GM21723 (cell line): ENCODE results near the gene NEB.
"Not testable (repeated sequence)": the region's sequence is repeated elsewhere in the genome, so short reads cannot be mapped to it uniquely, and the experiment has no call there.

ENCODE experiments used
- ATAC-seq: cut with Tn5 transposase; IDR thresholded peaks from one replicate; pipeline ENCODE4 v1.9.1; 2021; ENCODE audit warnings: mild to moderate bottlenecking, moderate library complexity; ENCODE audit not compliant: unreplicated experiment

Gene NEB

DNA sequence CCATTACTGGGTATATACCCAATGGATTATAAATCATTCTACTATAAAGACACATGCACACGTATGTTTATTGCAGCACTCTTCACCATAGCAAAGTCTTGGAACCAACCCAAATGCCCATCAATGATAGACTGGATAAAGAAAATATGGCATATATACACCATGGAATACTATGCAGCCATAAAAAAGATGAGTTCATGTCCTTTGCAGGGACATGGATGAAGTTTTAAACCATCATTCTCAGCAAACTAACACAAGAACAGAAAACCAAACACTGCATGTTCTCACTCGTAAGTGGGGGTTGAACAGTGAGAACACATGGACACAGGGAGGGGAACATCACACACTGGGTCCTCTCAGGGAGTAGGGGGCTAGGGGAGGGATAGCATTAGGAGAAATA lies 174.8 kb downstream of the NEB start:
- not testable (repeated sequence) for ATAC-seq

DNA sequence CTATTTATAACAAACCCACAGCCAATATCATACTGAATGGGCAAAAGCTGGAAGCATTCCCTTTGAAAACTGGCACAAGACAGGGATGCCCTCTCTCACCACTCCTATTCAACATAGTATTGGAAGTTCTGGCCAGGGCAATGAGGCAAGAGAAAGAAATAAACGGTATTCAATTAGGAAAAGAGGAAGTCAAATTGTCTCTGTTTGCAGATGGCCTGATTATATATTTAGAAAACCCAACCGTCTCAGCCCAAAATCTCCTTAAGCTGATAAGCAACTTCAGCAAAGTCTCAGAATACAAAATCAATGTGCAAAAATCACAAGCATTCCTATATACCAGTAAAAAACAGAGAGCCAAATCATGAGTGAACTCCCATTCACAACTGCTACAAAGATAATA lies 176.4 kb downstream of the NEB start:
- not testable (repeated sequence) for ATAC-seq

DNA sequence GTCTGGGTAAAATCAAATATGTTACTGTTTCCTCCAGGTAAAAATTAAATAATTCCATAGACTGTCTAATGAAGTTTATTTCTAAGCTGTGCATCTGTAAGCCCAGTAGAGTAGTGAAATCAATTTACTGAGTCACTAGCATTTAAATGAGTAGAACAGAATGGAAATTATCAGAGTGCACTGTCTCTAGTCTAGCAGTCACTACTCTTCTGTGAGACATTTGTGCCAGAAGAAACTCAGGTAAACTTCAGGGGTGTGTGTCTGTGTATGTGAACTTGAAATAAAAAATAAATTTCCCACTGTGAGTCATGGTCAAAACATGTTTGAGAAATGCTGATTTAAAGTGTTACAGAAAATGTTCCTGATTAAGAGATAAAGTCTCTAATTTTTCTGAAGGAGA lies 178.2 kb downstream of the NEB start:
- no peak for ATAC-seq

DNA sequence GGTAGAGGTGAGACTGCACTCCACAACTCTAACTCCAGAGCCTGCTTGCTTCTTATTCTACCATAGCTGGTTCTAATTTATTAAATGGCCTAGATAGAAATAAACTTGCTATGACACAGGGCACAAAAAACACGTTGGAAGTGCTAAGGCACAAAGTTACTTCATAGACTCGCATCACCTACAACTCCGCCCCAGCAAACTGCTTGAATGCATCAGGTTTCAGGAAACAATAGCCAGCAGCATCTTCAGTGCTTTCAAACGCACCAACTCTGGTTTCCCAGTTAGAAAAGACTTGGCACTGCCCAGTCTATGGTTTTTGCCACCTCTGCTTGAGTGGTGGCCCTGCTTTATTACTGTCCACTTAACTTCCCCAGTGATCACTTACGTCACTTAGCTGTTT lies 182.0 kb downstream of the NEB start:
- no peak for ATAC-seq

GRCh38 chr2:151551556-151551955 lies 182.7 kb downstream of the NEB start:
- no peak for ATAC-seq

GRCh38 chr2:151549191-151549590 lies 185.1 kb downstream of the NEB start:
- ATAC-seq = no peak

DNA sequence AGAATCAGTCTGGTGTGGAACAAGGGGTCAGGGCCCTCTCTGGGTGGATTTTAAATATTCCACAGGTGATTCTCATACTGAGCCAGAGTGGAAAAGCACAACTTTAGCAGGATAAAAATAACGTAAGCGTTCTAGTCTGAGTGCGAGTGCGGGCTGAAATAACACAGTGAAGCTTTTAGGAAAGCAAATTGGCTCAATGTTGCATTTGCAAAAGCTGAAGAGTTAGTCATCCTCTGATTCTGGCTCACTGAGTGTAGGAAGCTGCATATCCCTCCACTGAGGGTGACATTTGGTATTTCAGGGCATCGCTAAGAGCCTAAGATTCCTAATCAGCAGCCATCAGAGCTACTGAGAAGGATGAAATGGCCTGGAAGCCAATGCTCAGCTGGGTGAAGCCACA lies 189.8 kb downstream of the NEB start:
- ATAC-seq = no peak

- no peak for ATAC-seq
These were observed 190.4 kb downstream of the NEB start for GRCh38 chr2:151543876-151544275.

DNA sequence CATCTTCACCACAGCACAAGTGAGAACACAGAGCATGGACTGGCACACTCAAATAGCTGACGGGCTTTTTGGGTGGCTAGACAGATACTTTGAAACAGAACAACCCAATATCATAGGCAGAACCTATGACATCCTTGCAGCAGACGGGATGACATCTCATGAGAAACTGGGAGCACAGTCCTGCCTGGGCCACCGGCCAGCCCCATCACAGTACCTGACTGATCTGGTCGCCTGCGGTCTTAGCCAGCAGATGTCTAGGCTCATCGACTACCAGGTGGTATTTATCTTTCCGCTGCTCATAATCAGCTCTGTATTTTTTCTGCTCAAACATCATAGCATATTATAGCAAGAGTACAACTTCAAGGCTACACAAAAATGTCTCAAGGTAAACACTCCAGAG lies 200.3 kb downstream of the NEB start:
- ATAC-seq = no peak

GRCh38 chr2:151533127-151533526 lies 201.1 kb downstream of the NEB start:
- ATAC-seq = no peak

DNA sequence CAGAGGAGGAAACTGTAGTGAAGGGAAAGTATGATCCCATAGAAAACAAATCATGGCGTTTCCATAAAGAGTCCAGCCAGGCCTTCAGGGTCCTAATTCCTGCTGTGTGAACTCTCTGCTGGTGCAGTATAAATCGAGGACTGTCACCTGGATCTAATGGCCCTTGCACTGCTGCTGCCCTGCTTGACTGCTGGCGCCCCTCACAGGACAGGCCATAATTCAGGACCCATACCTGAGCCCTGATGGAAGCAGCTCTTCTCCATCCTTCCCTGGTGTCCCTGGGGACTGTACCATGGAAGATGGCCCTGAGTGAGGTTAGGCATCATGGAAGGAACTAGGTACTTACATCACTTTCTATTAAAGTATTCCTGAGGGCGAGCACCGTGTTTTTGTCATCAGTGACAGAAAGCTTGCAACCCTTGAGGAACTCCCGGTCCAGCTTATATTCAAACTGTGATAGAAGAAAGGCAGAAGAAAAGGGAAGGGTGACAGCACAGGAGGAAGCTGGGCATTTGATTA lies 207.6 kb downstream of the NEB start:
- no peak for ATAC-seq

DNA sequence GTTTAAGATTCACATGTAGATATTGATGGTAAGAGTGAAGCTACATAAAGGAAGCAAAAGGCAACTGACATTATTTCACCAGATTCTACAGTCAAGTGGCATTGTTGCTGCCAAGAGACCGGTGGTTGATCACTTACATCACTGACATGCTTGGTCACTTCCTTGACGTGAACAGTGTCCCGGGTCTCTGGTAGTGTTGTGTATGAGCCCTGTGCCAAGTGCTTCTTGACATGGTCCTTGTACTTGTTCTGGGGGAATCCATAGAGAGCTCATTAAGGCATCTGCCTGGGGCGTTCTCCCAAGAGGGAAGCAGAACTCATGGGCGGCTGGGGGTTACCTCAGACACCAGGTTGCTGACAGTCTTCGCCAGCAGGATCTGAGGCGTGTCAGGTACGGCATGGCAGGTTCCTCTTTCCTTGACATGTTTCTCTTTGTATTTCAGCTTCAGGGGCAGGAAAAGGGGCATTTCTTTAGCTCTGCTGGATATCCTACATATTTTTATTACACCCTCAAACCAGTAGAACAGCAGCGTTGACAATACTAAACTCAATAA lies 208.4 kb downstream of the NEB start:
- ATAC-seq = no peak

- no peak for ATAC-seq
These were observed 210.4 kb downstream of the NEB start for GRCh38 chr2:151523850-151524249.

GRCh38 chr2:151522556-151522955 lies 211.7 kb downstream of the NEB start:
- ATAC-seq = no peak

DNA sequence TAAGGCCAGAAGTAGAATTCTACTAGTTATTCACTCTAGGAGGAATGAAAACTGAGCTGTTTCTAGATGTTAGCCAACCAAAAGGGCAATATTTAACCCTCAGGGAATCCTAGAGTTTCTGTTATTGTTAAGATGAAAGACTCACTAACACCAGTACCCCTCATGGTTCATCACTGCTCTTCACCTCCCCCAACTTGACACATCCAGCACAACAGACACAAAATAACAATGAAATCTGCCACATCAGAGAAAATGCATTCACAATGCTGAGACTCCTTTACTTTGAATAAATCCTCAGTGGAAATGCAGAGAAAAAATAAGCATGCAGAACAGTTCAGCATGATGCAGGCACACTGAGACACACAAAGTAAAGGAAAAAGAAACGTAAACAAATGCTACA lies 213.3 kb downstream of the NEB start:
- no peak for ATAC-seq

DNA sequence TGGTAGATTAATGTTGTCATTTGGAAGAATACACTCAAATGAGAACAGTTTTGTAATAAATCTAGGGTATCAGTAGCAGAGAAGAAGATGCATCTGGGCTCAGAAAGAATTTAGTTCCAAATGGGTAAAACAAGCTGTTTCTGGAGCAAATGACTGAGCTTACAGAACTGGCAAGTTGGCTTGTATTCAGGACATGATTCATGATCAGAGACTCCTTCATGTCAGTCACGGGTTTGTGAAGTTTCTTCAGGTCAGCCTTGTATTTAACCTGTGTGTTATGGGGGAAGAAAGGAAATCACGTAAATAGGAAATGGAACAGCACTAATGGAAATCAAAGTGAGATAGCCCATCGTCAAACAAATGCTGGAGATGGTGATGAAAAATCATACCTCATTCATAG lies 215.5 kb downstream of the NEB start:
- no peak for ATAC-seq

- no peak for ATAC-seq
These were observed 225.8 kb downstream of the NEB start for GRCh38 chr2:151508519-151508918.

- ATAC-seq = no peak
These were observed 228.1 kb downstream of the NEB start for GRCh38 chr2:151506170-151506569.

GRCh38 chr2:151498178-151498577 lies 236.1 kb downstream of the NEB start:
- no peak for ATAC-seq

DNA sequence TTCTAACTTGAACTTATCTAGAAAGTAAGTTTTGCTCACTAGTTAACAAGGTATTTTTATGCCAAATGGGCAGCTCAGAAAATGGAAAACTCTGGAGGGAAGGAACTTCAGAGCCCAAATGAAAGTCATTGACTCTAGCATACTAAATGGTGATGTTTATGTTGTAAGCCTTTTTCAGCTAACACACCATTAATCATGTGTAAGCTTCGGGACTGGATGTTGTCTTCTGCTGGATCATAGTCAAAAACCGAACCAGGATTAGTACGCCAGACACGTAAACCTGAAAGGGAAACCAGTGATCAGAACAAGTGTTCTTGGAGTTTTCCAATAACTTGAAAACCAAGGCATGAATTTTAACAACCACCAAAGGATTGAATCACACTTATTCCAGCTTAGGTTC lies 242.8 kb downstream of the NEB start:
- no peak for ATAC-seq

- no peak for ATAC-seq
These were observed 244.0 kb downstream of the NEB start for GRCh38 chr2:151490276-151490675.

- ATAC-seq = no peak
These were observed 248.2 kb downstream of the NEB start for GRCh38 chr2:151486053-151486452.

- ATAC-seq = no peak
These were observed 250.2 kb downstream of the NEB start for GRCh38 chr2:151484100-151484499.
